HepG2 (cell line): Measurements from ENCODE around the gene C16orf86. TPM values are rescaled to one million over a fixed set of nuclear protein-coding genes. Genes with fewer than 3 reads are reported as not detected.

Source experiments
- ATF7-NPFF ChIP-seq: sonication (generic); formaldehyde crosslinking; IDR thresholded peaks from 2 replicates; pipeline ENCODE4 v1.8.1; 2023; ENCODE audit warnings: mild to moderate bottlenecking, low read depth, missing genetic modification reagents, moderate library complexity
- DMAP1 ChIP-seq: IDR thresholded peaks from 2 replicates; pipeline ENCODE4 v1.6.1; 2016
- ESRRA ChIP-seq: sonication (generic); formaldehyde crosslinking; IDR thresholded peaks from 2 replicates; pipeline ENCODE4 v1.5.1; 2020; ENCODE audit warnings: mild to moderate bottlenecking, low read depth, missing genetic modification reagents
- HCFC1 ChIP-seq: fragments of 150-350 bp; IDR thresholded peaks from 2 replicates; pipeline ENCODE4 v1.6.1; 2014; ENCODE audit warnings: low read depth, low read length
- HES4 ChIP-seq: sonication (generic); formaldehyde crosslinking; IDR thresholded peaks from 2 replicates; pipeline ENCODE4 v1.9.0; 2021; ENCODE audit warnings: mild to moderate bottlenecking, missing genetic modification reagents, borderline replicate concordance
- HINFP ChIP-seq: sonication (generic); formaldehyde crosslinking; IDR thresholded peaks from 2 replicates; pipeline ENCODE4 v1.4.0; 2020; ENCODE audit warnings: low read depth, mild to moderate bottlenecking, missing genetic modification reagents
- MIER3 ChIP-seq: IDR thresholded peaks from 2 replicates; pipeline ENCODE4 v1.6.1; 2016; ENCODE audit warnings: missing compliant biosample characterization, borderline replicate concordance
- MTERF4 ChIP-seq: sonication (generic); formaldehyde crosslinking; IDR thresholded peaks from 2 replicates; pipeline ENCODE4 v1.8.0; 2023; ENCODE audit warnings: mild to moderate bottlenecking, missing genetic modification reagents
- NCOA2 ChIP-seq: sonication (generic); formaldehyde crosslinking; IDR thresholded peaks from 2 replicates; pipeline ENCODE4 v1.8.0; 2022; ENCODE audit warnings: inconsistent platforms
- NFKB2 ChIP-seq: sonication (generic); formaldehyde crosslinking; IDR thresholded peaks from 2 replicates; pipeline ENCODE4 v1.4.0; 2020; ENCODE audit warnings: missing genetic modification reagents, borderline replicate concordance
- PAF1 ChIP-seq: IDR thresholded peaks from 2 replicates; pipeline ENCODE4 v1.6.1; 2016; ENCODE audit warnings: missing genetic modification reagents, missing compliant biosample characterization
- ZBTB46 ChIP-seq: sonication (generic); formaldehyde crosslinking; IDR thresholded peaks from 2 replicates; pipeline ENCODE4 v1.4.0; 2020; ENCODE audit warnings: mild to moderate bottlenecking, missing genetic modification reagents, borderline replicate concordance
- ZFX ChIP-seq: sonication (generic); formaldehyde crosslinking; IDR thresholded peaks from 2 replicates; pipeline ENCODE4 v1.4.0; 2020; ENCODE audit warnings: mild to moderate bottlenecking, low read depth, missing genetic modification reagents, moderate library complexity
- ZHX1 ChIP-seq: sonication (generic); formaldehyde crosslinking; IDR thresholded peaks from 2 replicates; pipeline ENCODE4 v1.8.1; 2022; ENCODE audit warnings: low read depth, mild to moderate bottlenecking, missing genetic modification reagents
- ZNF510 ChIP-seq: sonication (generic); formaldehyde crosslinking; IDR thresholded peaks from 2 replicates; pipeline ENCODE4 v1.4.0; 2020; ENCODE audit warnings: low read depth, mild to moderate bottlenecking, missing genetic modification reagents
- ZNF639 ChIP-seq: conservative IDR thresholded peaks from 2 replicates; pipeline ENCODE4 v1.6.1; 2018; ENCODE audit warnings: missing genetic modification reagents
- polyA plus RNA-seq, 8 experiments: library from polyadenylated mRNA; depleted of rRNA in 3 of 8; stranded (reverse) in 7 of 8; unstranded in 1 of 8; fragments of >200 nt; fragmentation: Illumina TruSeq in 4 of 8; extraction: Trizol in 4 of 8; gene quantifications; 2 replicates each; pipeline versions ENCODE4 v1.2.1 to v1.2.3, GENCODE V29; 2011 to 2016; ENCODE audit warnings: low read depth in 4 of 8, missing spikeins in 1 of 8, mixed read lengths in 1 of 8; ENCODE audit not compliant: insufficient read depth in 1 of 8
- total RNA-seq, 5 experiments: library from RNA; depleted of rRNA; stranded (reverse); fragments of >200 nt; fragmentation: Illumina TruSeq; extraction: Trizol; gene quantifications; 2 replicates each; pipeline ENCODE4 v1.2.3, GENCODE V29; 2016; ENCODE audit warnings: low read depth in 1 of 5

C16orf86 gene
- total and polyA plus RNA-seq, 2 of the 13 experiments (the other 11 are each of a cell fraction or from before 2014, with no cell fraction given), result 1.5 to 3.1 TPM

- TF ChIP-seq HINFP (CRISPR knock-in tag) (peak; percentile 78; the same call in 1 of the 2 replicates), MTERF4 (CRISPR knock-in tag) (no peak), ZBTB46 (CRISPR knock-in tag) (peak; percentile 95; the same call in 1 of the 2 replicates), ZHX1 (CRISPR knock-in tag) (0 out of 2 replicates have a peak, but pooled peaks have one; percentile 24), ATF7-NPFF (CRISPR knock-in tag) (peak; percentile 72; the same call in 1 of the 2 replicates), DMAP1 (CRISPR knock-in tag) (peak; percentile 90), ZFX (CRISPR knock-in tag) (peak; percentile 97), HES4 (peak; percentile 89; the same call in 1 of the 2 replicates), NCOA2 (CRISPR knock-in tag) (peak; percentile 54), ESRRA (peak; percentile 73; the same call in 1 of the 2 replicates), PAF1 (CRISPR knock-in tag) (no peak), ZNF639 (0 out of 2 replicates have a peak, but pooled peaks have one; percentile 77), MIER3 (CRISPR knock-in tag) (peak; percentile 76; the same call in 1 of the 2 replicates), NFKB2 (CRISPR knock-in tag) (no peak; the same call in 1 of the 2 replicates), HCFC1 (no peak; the same call in 1 of the 2 replicates), ZNF510 (CRISPR knock-in tag) (peak; percentile 59)
Observed at GRCh38 chr16:67659675-67660563, 6.7 kb upstream of the C16orf86 start, which contains the start of gene ACD (continued).
